K562 (cell line): ENCODE measurements around the gene WDR5B. TPM values are rescaled to one million over a fixed set of nuclear protein-coding genes. Genes with fewer than 3 reads are reported as not detected.

ENCODE experiments used
- ETV5 ChIP-seq: sonication (generic); formaldehyde crosslinking; IDR thresholded peaks from 2 replicates; pipeline ENCODE4 v1.4.0; 2020; ENCODE audit warnings: low read depth, mild to moderate bottlenecking, missing genetic modification reagents
- NFE2L1 ChIP-seq: fragments of 450-650 bp; IDR thresholded peaks from 2 replicates; pipeline ENCODE4 v1.6.1; 2016; ENCODE audit warnings: missing genetic modification characterization, low read depth, mild to moderate bottlenecking, missing compliant biosample characterization, moderate library complexity, borderline replicate concordance
- SIN3A ChIP-seq, 2 experiments: fragments of 150-350 bp in 1 of 2; IDR thresholded peaks; 2 replicates each; pipeline ENCODE4 v1.6.1; 2011 to 2016; ENCODE audit warnings: borderline replicate concordance in 2 of 2, low read depth in 2 of 2, low read length in 2 of 2, mild to moderate bottlenecking in 2 of 2, moderate library complexity in 2 of 2; ENCODE audit not compliant: control insufficient read depth in 1 of 2
- TAF1 ChIP-seq: IDR thresholded peaks from 2 replicates; pipeline ENCODE4 v1.6.1; 2011; ENCODE audit warnings: mild to moderate bottlenecking, low read length, moderate library complexity; ENCODE audit not compliant: insufficient read depth, control insufficient read depth, severe bottlenecking; ENCODE audit errors: extremely low read depth
- TARDBP ChIP-seq: fragments of 450-650 bp; IDR thresholded peaks from 2 replicates; pipeline ENCODE4 v1.6.1; 2016
- TGIF2 ChIP-seq: sonication (generic); formaldehyde crosslinking; IDR thresholded peaks from 2 replicates; pipeline ENCODE4 v1.8.1; 2022; ENCODE audit warnings: mild to moderate bottlenecking, missing genetic modification reagents, moderate library complexity
- U2AF2 ChIP-seq: fragments of 200-400 bp; formaldehyde crosslinking; optimal IDR thresholded peaks from 2 replicates; pipeline ENCODE3; 2017; ENCODE audit warnings: low read depth, mild to moderate bottlenecking, low read length
- XRCC3 ChIP-seq: fragments of 450-650 bp; IDR thresholded peaks from 2 replicates; pipeline ENCODE4 v1.6.1; 2017; ENCODE audit warnings: mild to moderate bottlenecking, moderate library complexity
- ZC3H11A ChIP-seq: IDR thresholded peaks from 2 replicates; pipeline ENCODE4 v1.6.1; 2012; ENCODE audit warnings: low read depth, low read length, improper control_type of control experiment
- ZNF77 ChIP-seq: fragments of 250-450 bp; sonication (Bioruptor Pico); IDR thresholded peaks from 2 replicates; pipeline ENCODE4 v1.5.0; 2020
- ZSCAN32 ChIP-seq: fragments of 450-650 bp; formaldehyde crosslinking; IDR thresholded peaks from 2 replicates; pipeline ENCODE4 v1.4.0; 2020; ENCODE audit warnings: mild to moderate bottlenecking, moderate library complexity
- polyA plus RNA-seq, 8 experiments: library from polyadenylated mRNA; depleted of rRNA in 4 of 8; stranded (reverse) in 5 of 8; unstranded in 3 of 8; fragments of >200 nt; fragmentation: Nextera tagmentation in 2 of 8; fragmentation: Illumina TruSeq in 1 of 8; extraction: Ambion mirVana in 2 of 8; extraction: Trizol in 1 of 8; gene quantifications; 2 replicates each; pipeline versions ENCODE4 v1.2.1 to v1.2.3, GENCODE V29; 2011 to 2014; ENCODE audit warnings: inconsistent platforms in 1 of 8, missing spikeins in 1 of 8
- total RNA-seq, 7 experiments: library from RNA; depleted of rRNA in 6 of 7; stranded (reverse); fragments of >200 nt in 6 of 7; fragmentation: Illumina TruSeq in 2 of 7; extraction: Trizol in 2 of 7; gene quantifications; 2 replicates each; pipeline versions ENCODE4 v1.2.1 to v1.2.3, GENCODE V29; 2011 to 2021; ENCODE audit warnings: low replicate concordance in 1 of 7
- TF ChIP-seq, protein P1 (sequence below): fragments of 450-650 bp; IDR thresholded peaks from 2 replicates; pipeline ENCODE4 v1.6.1; 2016; ENCODE audit warnings: borderline replicate concordance
- TF ChIP-seq, protein P2 (sequence below): fragments of 250-450 bp; sonication (Bioruptor Pico); IDR thresholded peaks from 2 replicates; pipeline ENCODE4 v1.5.0; 2020; ENCODE audit warnings: mild to moderate bottlenecking, borderline replicate concordance
- TF ChIP-seq, protein P3 (sequence below): fragments of 450-650 bp; IDR thresholded peaks from 2 replicates; pipeline ENCODE4 v1.6.1; 2016; ENCODE audit warnings: antibody characterized with exemption
- TF ChIP-seq, protein P4 (sequence below): sonication (generic); formaldehyde crosslinking; IDR thresholded peaks from 2 replicates; pipeline ENCODE4 v1.9.0; 2022; ENCODE audit warnings: mild to moderate bottlenecking, missing genetic modification reagents
- TF ChIP-seq, protein P5 (sequence below), 2 experiments: IDR thresholded peaks in 1 of 2; conservative IDR thresholded peaks in 1 of 2; 2 replicates each; pipeline ENCODE4 v1.6.1; 2016; ENCODE audit warnings: low read depth in 2 of 2, mild to moderate bottlenecking in 1 of 2, missing compliant biosample characterization in 1 of 2, missing genetic modification characterization in 1 of 2, moderate library complexity in 1 of 2

WDR5B gene
- total and polyA plus RNA-seq, 9 of the 15 experiments (the other 6 are each of a cell fraction or from before 2014, with no cell fraction given): 2.8 to 10.1 (median 4.2) TPM

DNA sequence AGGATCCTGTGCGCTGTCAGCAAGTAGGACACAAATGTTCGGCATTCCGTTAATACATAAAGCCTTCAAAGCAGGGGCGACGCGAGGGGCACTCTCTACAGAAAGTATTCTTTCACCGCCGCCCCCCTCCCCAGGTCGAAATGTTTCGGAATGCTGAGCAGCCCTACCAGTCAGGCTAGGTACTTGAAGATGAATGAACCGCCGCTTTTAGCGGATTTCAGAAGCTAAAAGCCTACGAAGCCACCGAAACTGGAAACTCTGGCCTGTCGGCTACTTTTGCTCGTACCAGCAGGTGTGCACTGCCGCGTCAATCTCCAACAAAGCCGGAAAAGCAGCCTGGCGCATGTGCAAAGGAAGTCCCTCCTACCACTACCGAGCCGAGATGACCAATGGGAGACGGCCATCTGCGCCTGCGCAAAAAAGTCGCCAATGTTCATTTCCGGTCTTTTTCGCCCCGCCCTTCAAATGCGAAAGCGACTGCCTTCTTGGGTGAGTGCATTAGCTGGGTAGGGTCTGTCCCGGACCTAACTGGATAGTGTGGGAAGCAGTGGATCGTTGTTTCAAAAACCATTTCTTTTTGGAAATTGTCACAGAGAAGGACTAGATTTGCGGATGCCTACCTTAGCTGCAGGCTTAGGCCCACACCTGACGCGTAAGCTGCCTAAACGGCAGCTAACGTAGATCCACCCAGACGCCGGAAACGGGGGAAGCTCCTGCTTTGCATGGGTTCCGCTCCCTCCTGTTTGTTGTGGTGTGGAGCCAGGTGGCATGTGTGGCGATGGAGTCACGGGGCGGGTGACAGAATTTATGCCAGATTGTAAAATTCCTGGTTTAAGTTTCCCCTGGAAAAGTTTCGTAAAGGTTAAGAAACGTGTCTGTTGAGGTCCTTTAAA is at the start of gene WDR5B (continued):
- TF ChIP-seq ZSCAN32 (CRISPR knock-in tag) (no peak), ZC3H11A (no peak), ETV5 (peak; percentile 76), U2AF2 (no peak), TARDBP (no peak), TAF1 (peak; percentile 77), SIN3A (IDR thresholded peaks at IDR 0.05; ENCODE audit: borderline replicate concordance in 2 of 2, control insufficient read depth in 1 of 2, low read depth in 2 of 2, low read length in 2 of 2) (peak; percentile 46 to 53; a peak in 2 of 4 replicates), ZNF77 (CRISPR knock-in tag) (no peak), NFE2L1 (no peak), TGIF2 (CRISPR knock-in tag) (no peak), XRCC3 (no peak)
- TF ChIP-seq, protein P1, sequence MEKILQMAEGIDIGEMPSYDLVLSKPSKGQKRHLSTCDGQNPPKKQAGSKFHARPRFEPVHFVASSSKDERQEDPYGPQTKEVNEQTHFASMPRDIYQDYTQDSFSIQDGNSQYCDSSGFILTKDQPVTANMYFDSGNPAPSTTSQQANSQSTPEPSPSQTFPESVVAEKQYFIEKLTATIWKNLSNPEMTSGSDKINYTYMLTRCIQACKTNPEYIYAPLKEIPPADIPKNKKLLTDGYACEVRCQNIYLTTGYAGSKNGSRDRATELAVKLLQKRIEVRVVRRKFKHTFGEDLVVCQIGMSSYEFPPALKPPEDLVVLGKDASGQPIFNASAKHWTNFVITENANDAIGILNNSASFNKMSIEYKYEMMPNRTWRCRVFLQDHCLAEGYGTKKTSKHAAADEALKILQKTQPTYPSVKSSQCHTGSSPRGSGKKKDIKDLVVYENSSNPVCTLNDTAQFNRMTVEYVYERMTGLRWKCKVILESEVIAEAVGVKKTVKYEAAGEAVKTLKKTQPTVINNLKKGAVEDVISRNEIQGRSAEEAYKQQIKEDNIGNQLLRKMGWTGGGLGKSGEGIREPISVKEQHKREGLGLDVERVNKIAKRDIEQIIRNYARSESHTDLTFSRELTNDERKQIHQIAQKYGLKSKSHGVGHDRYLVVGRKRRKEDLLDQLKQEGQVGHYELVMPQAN: peak; percentile 52
- TF ChIP-seq, protein P2, sequence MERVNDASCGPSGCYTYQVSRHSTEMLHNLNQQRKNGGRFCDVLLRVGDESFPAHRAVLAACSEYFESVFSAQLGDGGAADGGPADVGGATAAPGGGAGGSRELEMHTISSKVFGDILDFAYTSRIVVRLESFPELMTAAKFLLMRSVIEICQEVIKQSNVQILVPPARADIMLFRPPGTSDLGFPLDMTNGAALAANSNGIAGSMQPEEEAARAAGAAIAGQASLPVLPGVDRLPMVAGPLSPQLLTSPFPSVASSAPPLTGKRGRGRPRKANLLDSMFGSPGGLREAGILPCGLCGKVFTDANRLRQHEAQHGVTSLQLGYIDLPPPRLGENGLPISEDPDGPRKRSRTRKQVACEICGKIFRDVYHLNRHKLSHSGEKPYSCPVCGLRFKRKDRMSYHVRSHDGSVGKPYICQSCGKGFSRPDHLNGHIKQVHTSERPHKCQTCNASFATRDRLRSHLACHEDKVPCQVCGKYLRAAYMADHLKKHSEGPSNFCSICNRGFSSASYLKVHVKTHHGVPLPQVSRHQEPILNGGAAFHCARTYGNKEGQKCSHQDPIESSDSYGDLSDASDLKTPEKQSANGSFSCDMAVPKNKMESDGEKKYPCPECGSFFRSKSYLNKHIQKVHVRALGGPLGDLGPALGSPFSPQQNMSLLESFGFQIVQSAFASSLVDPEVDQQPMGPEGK (CRISPR knock-in tag): no peak
- TF ChIP-seq, protein P3, sequence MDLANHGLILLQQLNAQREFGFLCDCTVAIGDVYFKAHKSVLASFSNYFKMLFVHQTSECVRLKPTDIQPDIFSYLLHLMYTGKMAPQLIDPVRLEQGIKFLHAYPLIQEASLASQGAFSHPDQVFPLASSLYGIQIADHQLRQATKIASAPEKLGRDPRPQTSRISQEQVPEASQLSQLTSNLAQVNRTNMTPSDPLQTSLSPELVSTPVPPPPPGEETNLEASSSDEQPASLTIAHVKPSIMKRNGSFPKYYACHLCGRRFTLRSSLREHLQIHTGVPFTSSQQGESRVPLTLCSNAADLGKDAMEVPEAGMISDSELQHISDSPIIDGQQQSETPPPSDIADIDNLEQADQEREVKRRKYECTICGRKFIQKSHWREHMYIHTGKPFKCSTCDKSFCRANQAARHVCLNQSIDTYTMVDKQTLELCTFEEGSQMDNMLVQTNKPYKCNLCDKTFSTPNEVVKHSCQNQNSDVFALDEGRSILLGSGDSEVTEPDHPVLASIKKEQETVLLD: peak; percentile 93
- TF ChIP-seq, protein P4, sequence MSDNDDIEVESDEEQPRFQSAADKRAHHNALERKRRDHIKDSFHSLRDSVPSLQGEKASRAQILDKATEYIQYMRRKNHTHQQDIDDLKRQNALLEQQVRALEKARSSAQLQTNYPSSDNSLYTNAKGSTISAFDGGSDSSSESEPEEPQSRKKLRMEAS (CRISPR knock-in tag): peak; percentile 66; the same call in 1 of the 2 replicates
- TF ChIP-seq, protein P5, sequence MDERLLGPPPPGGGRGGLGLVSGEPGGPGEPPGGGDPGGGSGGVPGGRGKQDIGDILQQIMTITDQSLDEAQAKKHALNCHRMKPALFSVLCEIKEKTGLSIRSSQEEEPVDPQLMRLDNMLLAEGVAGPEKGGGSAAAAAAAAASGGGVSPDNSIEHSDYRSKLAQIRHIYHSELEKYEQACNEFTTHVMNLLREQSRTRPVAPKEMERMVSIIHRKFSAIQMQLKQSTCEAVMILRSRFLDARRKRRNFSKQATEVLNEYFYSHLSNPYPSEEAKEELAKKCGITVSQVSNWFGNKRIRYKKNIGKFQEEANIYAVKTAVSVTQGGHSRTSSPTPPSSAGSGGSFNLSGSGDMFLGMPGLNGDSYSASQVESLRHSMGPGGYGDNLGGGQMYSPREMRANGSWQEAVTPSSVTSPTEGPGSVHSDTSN (CRISPR knock-in tag; IDR thresholded peaks at IDR 0.05; ENCODE audit: low read depth): peak; percentile 58; the same call in 1 of the 2 replicates
- TF ChIP-seq, protein P5 (tag; conservative IDR thresholded peaks at IDR 0.05; ENCODE audit: low read depth): peak; percentile 71; the same call in 1 of the 2 replicates
